Fibroblast of lung (primary cell): ENCODE results near the gene LSMEM2.

Source experiments
- EZH2 ChIP-seq: IDR thresholded peaks from 2 replicates; pipeline ENCODE4 v1.5.1; 2012; ENCODE audit warnings: low read length, control low read depth, mild to moderate bottlenecking; ENCODE audit errors: missing control alignments
- TF ChIP-seq, protein P1 (sequence below), 2 donors: IDR thresholded peaks in 1 of 2; conservative IDR thresholded peaks in 1 of 2; 1 replicate in 1 of 2; 2 replicates in 1 of 2; pipeline ENCODE4 v1.5.1; 2011 to 2012; ENCODE audit warnings: low read length in 2 of 2, control low read depth in 1 of 2, inconsistent platforms in 1 of 2, low read depth in 1 of 2, mild to moderate bottlenecking in 1 of 2

DNA sequence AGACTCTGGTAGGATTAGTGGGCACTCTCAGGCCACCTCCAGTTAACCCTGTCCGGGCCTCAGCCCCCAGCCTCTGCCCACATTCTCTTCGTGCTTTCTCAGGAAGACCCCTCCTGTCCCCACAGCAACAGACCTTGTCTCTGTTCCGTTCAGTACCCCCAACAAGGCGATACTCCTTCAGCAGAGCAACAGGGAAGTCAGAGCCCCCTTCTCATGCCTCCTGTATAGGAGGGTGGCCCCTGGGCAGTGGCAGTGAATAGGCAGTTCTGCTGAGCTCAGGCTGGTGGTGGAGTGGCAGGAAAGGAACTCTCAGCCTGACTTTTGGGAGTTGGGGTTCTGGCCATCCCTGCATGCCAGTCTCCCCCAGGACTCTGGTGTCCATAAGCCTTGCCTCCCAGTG is 9.4 kb upstream of the LSMEM2 start:
- TF ChIP-seq, protein P1, sequence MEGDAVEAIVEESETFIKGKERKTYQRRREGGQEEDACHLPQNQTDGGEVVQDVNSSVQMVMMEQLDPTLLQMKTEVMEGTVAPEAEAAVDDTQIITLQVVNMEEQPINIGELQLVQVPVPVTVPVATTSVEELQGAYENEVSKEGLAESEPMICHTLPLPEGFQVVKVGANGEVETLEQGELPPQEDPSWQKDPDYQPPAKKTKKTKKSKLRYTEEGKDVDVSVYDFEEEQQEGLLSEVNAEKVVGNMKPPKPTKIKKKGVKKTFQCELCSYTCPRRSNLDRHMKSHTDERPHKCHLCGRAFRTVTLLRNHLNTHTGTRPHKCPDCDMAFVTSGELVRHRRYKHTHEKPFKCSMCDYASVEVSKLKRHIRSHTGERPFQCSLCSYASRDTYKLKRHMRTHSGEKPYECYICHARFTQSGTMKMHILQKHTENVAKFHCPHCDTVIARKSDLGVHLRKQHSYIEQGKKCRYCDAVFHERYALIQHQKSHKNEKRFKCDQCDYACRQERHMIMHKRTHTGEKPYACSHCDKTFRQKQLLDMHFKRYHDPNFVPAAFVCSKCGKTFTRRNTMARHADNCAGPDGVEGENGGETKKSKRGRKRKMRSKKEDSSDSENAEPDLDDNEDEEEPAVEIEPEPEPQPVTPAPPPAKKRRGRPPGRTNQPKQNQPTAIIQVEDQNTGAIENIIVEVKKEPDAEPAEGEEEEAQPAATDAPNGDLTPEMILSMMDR (conservative IDR thresholded peaks at IDR 0.05 in 1 of 2, IDR thresholded peaks at IDR 0.05 in 1 of 2; ENCODE audit: low read depth in 1 of 2, low read length in 2 of 2): no peak
- no peak for TF ChIP-seq EZH2
